GM18867 (cell line): ENCODE measurements around the gene NFE2.
A peak's percentile ranks its signal among the peaks of the same experiment; 100 is the strongest.
"Not testable (repeated sequence)": the region's sequence is repeated elsewhere in the genome, so short reads cannot be mapped to it uniquely, and the experiment has no call there.

Experiments used
- ATAC-seq: cut with Tn5 transposase; IDR thresholded peaks from one replicate; pipeline ENCODE4 v1.9.1; 2021; ENCODE audit warnings: mild to moderate bottlenecking, moderate library complexity; ENCODE audit not compliant: unreplicated experiment

Gene NFE2

DNA sequence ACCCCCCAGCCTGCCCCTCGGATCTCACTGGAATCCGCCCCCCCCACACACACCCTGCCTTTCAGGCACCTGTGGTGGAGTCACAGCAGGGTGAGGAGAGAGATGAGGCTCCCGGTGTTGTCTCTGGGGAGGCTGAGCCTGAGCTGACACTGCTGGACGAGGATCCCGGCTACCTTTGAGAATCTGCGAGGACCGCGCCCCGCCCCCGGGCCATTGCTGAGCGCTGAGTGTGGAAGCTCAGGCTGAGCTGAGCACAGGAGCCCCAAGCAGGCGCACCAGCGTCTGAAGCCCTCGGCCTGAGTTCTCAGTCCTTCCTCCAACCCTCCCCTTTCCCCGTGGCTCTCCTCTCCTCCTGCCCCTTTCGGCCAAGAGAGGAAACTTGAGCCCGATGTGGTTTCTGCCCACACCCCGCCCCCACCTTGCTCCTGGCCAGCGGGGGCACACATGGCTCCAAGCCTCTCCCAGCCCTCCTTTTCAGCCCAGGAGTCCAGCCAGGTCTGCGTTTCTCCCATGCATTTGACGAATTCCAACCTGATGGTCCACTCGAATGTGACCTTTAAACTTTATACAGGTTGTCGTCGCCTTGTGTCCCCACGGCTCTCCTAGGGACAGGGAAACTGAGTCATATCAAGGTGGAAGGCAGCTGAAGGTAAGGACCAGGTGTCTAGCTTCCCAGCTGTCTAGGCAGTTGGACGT lies at the start of gene NFE2:
TSS of gene NFE2 (minus strand) at position 284 of the 696 bp plus-strand sequence. CDS start 5,767 bp downstream, outside the sequence.
- ATAC-seq, result no peak

GRCh38 chr12:54349679-54350078 lies 48.9 kb upstream of the NFE2 start:
- ATAC-seq, result no peak

GRCh38 chr12:54349036-54349435 lies 48.2 kb upstream of the NFE2 start:
- no peak for ATAC-seq

GRCh38 chr12:54341378-54342300 lies 40.8 kb upstream of the NFE2 start:
- ATAC-seq, result no peak

DNA sequence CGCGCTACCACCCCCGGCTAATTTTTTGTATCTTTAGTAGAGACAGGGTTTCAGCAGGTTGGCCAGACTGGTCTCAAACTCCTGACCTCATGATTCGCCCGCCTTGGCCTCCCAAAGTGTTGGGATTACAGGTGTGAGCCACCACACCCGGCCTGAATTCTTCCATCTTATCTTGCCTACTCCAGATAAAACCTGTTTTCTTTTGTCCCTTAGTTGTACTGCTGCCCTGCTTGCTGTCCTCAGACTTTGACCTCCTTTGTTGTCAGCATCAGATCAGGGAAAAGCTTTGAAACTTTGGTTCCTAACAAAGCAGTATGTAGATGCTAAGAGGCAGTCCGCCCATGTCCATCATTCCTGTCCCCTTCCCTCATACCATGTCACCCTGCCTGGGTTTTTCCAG lies 40.0 kb upstream of the NFE2 start:
- no peak for ATAC-seq

- ATAC-seq, result no peak
These were observed 38.0 kb upstream of the NFE2 start for GRCh38 chr12:54338698-54339296.

- ATAC-seq, result no peak
These were observed 37.2 kb upstream of the NFE2 start for GRCh38 chr12:54337854-54338650.

DNA sequence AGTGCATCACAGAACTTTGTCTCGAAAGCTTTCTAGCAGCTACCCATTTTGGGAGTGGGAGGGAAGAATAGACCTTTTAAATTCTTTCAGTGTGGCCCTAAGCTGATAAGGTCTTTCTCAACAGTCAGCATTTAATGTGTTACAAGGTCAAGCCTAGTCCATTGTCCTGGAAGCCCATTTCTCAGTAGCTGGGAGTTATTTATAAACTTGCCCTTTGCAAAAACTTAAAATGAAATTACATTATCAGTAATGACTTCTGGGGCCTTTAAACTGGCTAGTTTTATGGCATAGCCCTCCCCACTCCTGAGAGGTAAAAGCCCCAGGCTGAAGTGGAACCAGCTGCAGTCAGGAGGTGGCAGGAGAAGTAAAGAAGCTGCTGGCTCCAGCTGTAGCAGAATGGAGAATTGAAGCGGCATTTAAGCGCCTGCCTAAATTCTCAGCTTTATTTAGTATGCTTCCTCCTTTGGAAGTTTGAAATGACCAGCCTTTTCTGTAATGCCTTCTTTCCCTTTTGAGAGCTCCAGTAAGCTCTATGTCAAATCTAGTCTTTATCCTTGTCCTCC lies 36.5 kb upstream of the NFE2 start:
- no peak for ATAC-seq

DNA sequence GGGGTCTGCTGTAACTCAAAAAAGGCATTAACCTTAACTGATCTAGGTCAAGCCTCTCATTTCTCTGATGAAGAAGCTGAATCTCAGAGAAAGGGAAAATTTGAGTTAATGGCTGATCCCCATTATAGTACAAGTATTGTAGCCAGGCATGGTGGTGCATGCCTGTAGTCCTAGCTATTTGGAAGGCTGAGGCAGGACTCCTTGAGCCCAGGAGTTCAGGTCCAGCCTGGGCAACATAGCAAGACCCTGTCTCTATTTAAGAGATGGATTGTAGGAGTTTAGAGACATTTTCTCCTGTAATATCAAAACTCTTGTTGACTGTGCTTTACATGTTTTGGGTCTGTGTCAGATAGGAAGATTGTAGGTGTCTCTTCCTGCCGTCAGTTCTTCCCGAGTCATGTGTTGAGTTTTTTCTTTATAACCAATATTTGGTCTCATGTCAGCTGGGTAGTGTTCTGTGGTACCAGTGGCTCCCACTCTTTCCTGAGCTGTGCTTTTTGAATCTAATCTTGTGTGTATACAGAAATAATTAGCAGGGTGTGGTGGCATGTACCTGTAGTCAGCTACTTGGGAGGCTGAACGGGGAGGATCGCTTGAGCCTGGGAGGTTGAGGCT lies 32.7 kb upstream of the NFE2 start:
- ATAC-seq, result no peak

GRCh38 chr12:54331461-54331860 lies 30.6 kb upstream of the NFE2 start:
- no peak for ATAC-seq

GRCh38 chr12:54330442-54330841 lies 29.6 kb upstream of the NFE2 start:
- ATAC-seq, result no peak

- ATAC-seq, result no peak
These were observed 28.9 kb upstream of the NFE2 start for GRCh38 chr12:54329759-54330158.

- ATAC-seq, result no peak
These were observed 28.0 kb upstream of the NFE2 start for GRCh38 chr12:54328595-54329337.

DNA sequence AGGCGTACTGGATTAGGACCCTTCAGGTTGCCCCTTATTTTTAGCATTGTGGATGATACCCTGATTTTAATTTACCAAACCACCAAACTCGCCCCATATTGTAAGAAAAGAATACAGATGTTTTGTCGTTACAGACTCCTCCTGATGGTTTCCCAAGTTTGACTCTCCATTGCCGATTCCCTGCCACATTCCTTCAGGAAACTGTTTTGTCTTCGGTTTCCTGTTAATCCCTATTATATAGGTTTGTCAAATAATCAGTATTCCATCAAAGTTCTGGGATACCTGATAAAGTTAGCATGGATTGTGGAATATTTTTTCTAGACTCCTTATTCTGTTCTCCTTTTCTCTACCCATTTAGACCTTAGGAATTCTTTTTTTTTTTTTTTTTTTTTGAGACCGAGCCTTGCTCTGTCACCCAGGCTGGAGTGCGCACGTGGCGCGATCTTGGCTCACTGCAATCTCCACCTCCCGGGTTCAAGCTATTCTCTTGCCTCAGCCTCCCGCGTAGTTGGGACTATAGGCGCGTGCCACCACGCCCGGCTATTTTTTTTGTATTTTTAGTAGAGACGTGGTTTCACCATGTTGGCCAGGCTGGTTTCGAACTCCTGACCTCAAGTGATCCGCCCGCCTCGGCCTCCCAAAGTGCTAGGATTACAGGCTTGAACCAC lies 24.8 kb upstream of the NFE2 start:
- ATAC-seq, result not testable (repeated sequence)

DNA sequence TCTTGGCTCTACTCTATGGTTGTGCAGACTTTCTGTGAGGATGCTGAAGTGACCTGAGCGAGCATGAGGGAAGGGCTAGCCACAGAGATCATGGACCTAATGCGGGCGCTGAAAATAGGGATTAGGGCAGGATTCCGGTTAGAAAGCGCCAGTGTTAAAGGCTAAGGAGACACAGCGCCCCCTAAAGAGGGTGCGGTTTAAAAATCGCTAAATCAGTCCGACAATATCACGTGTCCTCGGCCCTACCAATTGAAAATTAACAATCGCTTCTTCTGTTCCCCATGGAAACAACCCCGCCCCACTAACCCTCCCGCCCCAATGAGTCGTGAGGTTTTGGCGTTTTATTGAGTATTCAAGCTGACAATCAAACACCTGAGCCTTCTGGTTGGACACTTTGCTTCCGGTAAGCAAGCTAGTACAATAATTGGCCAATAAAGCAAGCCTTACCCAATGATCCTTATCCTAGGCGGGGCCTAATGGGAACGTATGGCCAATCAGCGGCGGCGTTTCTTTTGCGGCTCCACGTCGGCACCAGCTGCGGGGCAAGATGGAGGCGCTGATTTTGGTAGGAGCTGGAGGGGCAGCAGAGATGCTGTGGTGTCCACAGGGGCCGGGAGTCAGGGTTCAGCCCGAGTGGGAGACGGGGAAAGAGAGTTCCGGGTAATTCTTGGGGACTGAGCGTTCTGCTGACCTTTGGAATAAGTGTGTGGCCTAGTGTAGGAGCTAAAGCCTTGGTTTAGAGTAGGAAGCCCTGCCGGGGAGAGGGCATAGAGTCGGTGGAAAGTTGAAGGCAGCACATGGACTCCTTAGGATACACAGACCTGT lies 24.0 kb upstream of the NFE2 start, which contains the start of gene COPZ1:
TSS of gene COPZ1 (plus strand) at position 515 of the 825 bp plus-strand sequence. CDS start at position 548, 33 bp downstream.
- ATAC-seq, result peak; percentile 98

DNA sequence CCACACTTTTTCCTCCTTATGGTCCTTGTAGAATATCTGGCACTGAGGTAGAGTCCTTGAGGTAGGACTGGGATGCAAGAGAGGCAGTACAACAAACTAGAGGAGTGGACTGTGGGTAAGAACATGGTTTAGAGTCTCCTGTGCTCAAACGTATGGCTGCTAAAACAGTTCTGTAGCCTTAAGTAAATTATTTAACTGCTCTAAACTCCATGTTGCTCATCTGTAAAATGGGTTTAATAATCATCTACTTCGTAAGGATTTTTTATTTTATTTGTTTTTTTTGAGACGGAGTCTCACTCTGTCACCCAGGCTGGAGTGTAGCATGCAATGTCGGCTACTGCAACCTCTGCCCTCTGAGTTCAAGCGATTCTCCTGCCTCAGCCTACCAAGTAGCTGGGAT lies 20.5 kb upstream of the NFE2 start:
- ATAC-seq, result no peak

GRCh38 chr12:54312309-54312708 lies 11.5 kb upstream of the NFE2 start:
- not testable (repeated sequence) for ATAC-seq

DNA sequence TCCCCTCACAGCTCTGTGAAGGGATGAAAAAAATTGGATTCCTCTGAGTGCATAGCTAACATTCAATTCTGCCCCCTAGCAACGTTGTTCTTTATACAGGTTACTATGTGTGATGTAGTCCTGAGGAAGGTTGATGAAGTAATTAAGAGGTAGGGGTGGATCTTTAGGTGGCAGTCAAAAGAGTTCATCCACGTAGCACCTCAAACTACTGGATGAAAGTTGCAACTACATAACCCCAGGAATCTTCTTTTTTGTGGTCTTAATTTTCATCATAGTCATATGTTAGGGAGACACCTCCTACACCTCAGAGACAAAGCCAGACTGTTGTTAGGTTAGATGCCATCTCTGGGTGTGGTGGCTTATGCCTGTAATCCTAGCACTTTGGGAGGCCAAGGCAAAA lies 10.2 kb upstream of the NFE2 start:
- ATAC-seq, result no peak
